ENCODE data around the gene ADARB1.

The ADARB1 gene

DNA sequence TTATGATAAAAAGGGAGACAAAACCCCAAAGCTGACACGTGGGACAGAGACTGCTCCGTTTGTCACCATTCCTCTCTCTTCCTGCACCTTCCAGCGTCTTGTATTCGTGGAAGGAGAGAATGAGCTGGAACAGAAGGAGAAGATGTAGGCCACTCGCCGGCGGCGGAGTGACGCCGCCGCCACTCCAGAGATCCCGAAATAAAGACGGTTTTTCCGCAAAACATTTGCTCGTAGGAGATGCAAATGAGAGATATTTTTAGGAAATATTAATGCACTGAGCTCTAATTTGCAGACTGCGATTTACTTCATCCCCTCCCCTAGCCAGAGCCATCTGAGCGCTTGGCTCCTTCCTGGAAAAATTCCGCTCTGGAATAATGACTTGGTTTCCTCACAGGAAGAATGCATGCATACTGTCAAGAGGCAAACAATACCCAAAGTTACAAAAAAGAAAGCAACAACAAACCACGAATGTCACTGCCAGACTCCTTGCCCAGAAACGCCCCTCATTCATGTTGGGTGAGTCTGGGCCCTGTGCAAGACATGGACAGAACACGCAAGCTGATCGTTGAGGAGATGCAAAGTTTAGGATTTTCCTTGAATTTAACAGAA, 18.0 kb upstream of the ADARB1 start:
- no peak for DNase-seq

DNA sequence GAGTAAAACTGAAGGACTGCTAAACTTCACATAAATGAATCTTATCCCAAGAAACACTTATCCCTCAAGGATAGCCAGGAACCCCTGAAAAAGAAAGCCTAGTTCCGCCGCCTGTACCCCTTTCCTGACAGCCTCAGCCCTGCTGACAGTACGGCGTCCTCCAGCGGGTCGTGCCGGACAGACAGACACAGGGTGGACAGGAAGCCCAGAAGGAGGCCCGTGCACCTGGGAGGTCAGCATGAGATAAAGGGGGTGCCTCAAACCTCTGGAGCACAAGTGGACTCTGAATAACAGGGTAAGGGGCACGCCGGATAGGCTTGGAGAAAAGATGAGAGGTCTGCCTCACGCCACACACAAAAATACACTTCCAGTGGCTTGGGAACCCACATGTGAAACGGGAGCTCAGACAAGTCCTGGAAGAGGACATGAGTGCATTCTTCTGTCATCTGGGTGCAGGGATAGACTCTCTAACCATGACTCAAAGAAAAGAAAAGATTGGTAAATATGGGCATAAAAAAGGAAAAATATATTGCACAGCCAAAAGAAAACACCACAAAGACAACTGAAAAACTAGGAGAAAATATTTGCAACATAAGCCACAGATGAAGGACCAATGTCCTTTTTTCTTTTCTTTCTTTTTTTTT, 17.3 kb upstream of the ADARB1 start:
- DNase-seq, result no peak

DNA sequence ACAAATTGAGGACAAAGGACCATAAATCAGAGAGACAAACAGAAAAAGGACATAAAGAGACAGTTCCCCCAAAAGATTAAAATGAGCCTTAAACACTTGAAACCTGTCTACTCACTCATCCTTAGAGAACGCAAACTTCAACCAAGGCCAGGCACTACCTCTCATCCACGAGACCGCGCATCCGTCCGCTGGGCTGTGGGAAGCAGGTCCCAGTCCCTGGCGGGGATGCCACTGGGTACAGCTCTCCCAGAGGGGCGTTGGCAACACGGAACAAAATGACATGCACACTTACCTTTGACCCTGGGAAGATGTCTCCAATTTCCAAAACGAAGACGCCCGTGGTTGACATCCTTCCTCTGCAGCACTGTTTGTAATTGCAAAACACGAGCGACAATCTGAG, 16.5 kb upstream of the ADARB1 start:
- DNase-seq, result no peak

DNA sequence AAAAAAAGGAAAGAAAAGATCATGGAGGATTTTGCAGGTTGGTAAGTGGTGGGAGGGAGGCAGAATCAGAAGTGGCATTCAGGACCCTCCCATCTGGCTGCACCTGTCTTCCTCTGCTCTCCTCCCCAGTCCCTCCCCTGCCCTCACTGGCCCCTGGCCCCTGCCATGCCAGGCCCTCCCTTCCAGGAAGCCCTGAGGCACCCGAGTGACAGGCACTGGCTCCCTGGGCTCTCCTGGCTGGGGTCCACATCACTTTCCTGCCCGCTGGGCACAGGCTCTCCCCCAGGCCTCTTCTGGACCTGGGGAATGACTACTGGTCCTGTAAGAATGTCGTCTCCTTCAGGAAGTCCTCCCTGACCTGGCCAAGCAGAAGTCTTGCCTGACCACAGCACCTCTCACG, 15.3 kb upstream of the ADARB1 start:
- no peak for DNase-seq

DNA sequence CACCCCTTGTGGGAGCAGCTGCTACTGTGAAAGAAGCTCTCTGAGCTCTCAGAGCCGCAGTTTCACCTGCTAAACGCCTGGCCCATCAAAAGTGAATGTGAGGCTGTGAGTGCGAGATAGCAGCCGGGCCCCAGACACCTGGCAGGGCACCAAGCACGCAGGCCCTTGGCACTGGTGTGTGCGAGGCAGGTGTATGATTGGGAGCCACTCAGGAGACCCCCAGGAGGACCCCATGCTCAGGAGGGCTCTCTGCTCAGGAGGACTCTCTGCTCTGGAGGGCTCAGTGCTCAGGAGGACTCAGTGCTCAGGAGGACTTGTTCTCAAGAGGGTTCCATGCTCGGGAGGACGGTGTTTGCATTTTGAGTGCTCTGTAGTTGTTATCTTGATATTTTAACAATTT, 14.3 kb upstream of the ADARB1 start:
- DNase-seq, result no peak

DNA sequence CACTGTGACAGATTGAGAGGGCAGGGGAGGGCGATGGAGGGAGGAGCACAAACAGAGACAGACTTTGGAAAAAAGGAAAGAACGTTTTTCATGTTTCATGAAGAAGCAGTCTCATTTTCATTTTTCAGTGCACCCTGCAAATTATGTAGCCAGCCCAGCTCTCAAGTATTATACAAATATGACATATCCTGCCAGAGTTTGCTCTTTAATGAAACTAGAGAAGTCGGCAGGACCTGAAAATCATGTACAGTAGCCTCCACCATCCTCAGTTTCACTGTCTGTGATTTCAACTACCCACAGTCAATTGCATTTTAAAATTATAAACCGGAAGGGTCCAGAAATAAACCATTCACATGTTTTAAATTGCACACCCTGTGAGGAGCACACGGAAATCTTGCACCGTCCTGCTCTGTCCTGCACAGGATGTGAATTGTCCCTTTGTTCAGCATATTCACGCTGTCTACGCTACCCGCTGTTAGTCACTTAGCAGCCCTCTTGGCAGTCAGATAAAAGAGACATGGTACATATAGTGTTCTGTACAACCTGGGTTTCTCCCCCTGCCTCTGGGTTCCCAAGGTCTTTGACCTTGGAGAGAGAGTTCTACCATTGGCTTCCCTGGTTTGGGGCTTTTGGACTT, 13.6 kb upstream of the ADARB1 start:
- no peak for DNase-seq

DNA sequence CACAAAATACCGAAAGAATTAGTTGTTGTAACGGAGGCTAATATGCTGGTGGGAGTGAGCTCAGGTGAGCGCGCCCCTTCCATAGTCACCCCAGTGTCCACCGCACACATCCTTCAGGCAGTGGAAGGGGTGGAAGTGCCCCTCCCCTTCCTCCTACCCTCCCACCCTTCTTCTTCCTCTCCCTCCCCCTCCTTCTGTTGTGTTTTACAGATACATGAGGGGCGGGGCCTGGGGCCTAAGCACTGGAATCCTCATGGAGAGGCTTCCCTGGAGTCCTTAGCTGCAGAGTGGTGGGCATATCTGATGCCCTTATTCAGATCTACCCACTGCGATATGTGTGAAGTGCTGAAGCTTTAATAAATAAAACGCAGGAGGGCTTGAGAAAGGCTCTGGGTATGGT, 10.3 kb upstream of the ADARB1 start:
- DNase-seq, result no peak

DNA sequence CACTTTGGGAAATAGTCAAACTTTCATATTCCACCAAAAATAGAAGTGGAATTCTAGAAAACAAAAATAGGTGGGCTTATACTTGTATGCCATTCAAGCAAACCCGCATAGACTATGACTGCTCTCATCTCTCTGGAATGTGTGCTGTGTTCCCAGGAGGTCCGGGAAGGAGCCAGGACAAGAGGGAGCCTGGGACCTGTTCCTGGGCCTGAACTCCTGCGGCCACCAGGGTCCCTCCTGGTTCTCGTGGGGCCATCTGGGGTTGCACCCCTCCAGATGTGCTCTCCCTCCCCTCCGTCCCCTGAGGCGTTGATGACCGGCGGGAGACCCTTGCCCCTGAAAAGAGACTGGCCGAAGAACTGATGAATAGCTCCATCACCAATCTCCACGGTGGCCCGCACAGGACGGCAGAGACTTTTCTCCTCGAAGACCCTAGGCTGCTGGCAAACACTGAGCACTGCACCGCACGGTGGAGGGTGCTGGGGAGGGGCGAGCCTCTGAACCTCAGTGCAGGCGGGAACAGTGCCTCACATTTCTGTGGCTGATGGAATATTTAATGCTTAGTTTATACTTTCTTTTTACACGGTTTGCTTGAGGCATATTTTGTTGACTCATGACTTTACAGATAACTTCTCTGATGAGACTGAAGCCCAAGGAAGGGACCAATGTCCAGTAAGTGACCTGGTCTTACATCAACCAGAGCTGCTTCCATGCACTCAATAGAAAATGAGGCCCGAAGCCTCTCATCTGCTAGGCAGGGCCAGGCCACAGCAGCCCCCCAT, 9.6 kb upstream of the ADARB1 start:
- DNase-seq, result no peak

DNA sequence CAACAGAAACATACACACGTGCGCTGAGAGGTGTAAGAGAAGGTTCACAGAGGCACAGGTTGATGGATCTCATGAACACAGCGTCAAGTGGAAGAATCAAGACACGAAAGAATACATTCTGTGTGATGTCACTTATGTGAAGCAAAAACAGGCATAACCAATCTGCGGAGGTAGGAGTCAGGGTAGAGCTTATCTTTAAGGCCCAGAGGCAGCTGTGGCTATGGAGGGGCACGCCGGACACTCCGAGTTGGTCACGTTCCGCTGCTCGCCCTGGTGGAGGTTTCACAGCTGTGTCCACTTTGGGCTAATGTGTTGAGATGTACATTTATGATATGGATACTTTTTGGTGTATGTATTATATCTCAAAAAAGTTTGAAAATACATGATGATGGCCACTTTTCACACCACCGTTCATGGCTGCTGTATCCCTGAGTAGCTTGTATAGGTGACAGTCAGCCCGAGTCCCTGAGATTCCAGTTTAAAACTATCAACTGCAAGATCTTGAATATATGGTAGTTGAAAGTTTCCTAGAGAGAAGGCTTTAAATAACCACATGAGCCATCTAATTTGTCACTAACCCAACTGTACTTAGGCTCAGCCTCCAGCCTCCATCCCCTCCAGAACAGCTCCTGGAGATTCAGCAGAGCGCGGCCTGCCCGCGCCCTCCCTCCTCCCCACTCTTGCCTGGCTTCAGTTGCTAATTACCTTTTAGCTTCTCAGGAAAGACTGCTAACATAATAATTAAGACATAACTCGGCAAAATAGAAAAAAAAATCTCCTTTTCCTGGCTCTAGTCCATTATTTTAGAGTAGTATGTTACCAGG, 6.7 kb upstream of the ADARB1 start:
- no peak for DNase-seq

DNA sequence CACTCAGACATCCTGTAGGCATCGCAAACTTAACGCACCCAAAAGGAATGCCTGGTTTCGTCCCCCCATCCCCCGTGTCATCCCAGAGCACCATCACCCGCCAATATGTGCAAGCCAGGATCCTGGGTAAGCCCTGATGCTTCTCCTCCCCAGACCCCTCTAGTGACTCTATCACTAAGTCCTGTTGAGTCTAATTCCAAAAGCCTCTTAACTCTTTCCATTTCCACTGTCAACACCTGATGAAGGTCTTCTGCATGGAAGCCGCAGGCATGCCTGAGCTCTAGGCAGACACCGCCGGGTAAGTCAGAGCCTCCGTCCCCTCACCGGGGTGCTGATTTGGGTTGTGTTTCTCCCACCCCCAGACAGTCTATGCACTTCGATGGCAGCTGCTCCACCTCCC, 5.3 kb upstream of the ADARB1 start:
- DNase-seq, result no peak

DNA sequence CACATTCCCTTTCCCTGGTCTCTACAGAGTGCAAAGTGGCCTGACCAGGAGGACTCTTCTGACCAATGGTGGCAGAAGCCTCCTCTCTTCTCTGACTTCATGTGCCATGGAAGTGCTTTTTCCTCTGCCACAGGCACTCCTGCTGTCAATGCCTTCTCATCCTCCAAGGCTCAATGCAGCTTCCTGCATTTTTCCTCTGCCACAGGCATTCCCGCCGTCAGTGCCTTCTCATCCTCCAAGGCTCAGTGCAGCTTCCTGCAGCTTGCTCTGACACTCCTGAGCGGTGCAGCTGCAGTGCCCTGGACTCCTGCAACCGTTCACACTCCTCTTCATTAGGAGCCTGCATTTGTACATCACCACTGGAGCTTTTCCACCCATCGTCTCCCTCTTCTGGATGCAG, 4.7 kb upstream of the ADARB1 start:
- no peak for DNase-seq

DNA sequence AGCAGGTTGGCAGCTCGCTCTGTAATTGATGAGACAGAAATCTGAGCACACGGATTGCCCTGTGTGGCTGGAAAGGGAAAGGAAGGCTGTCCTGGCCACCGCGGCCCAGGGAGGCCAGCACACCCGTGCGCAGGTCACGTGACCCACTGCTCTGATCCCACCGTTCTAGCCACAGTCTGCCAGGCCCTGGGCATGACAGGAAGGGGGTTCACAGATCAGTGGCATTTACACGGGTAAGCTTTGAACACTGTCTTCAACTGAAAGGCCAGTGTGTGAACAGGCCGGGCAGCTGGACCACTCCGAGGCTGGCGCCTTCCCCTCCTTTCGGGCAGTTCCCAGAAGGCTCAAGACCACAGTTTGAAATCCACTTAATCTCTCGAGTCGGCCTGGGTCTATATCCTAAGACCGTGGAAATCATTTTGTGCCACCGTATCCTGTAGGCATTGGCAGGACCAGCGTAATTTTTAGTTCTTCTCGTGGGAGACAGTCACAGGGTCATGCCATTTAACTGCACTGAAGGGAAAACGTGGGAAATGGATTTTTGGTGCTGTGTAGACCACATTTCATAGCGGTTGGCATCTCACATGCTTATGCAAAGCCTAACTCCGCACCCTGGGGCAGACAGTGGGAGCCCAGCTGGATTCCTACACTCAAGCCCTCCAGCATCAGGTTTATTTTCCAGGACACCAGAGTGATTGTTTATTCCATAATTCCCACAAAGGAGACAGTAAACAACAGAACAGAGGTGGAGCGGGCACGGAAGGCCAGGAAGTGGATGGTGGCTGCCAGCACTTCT, 3.1 kb upstream of the ADARB1 start:
- no peak for DNase-seq

DNA sequence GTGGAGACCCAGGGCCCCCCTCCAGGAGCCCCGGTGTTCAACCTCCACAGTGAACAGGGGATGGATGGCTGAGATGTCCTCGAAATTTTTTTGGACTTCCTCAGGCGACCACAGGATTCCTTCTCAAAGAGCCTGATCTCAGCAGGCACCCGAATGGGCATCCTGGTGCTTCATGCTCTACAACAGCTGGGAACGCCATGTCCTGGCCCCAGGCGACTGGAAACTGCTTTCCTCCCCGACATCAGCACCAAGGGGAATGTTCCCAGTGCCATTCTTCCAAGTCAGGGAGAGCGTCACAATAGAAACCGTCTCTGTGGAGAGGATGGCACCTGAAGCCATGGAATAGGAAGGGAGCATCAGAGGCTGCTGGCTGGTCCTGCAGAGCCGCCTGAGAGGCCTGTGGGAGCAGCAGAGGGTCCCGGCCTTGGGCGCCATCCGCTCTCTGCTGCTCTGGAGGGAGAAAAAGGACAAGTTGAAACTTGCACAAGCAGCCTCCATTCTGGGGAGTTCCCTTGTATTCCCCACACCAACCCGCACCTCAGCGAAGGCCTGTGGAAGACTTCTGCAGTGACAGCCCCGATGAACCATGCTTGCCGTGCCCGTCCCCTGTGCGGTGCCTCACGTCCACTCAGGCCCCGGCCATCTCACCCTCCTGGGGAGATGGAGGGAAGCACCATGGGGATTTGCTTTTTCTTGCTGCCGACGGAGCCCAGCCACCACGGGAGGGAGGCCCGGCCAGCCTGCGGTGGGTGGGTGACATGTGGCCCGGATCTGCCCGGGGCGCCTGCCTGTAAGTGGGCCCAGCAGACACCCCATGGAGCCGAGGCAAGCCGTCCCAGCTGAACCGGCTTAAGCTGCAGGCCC, 2.3 kb upstream of the ADARB1 start:
- DNase-seq, result no peak

DNA sequence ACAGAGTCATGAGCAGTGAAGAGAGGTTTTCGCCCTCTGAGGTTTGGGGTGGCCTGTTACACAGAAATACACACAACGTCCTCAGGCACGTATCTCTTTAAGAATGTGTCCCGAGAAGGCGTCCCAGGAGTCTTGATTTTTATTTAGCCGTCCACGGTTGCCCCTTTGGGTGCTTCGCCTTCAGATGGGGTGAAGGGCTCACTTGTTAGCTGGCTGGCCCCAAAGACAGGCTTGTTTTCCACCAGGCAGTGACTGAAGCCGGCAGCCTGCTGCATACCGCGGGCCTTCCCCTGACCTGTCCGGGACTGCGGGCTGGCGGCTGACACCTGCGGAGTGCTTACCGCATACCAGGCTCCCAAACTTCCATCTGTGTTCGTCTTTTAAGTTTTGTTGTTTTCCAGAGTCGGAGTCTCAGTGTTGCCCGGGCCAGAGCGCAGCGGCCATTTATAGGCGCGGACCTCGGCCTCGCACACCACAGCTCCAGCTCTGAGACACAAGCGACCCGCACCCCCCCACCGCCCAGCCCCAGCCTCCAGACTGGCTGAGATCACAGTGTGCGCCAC, 1.6 kb upstream of the ADARB1 start:
- no peak for DNase-seq

DNA sequence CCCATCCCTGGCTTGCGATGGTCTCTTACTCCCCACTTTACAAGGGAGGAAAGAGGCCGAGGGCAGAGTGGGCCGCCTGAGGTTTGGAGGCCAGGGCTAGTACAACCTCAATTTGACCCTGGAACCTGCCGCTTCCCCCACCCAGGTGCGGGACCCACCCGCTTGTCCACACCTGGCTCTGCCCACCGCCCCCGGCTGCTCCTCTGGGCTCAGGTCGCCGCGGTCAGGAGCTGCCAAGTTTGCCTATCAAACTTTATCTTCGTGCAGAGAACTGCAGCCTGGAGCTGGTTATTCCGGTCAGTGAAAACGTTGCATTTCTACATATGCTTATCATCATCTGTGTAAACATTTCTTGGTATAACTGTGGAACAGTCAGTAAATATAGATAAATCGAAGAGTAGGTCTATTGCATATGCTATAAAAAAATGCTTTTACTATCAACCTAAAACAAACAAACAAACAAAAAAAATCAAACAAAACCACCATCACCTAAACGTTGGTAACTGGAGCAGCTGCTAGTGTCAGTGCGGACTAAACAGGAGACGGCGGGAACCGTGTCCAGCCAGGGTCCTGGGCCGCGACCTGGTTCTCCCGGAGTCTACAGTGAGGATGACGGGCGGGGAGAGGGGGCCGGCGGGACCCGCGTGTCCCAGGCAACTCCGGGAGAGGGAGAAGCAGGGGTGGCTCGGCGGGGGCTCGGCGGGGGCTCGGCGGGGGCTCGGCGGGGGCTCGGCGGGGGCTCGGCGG, 906 bp upstream of the ADARB1 start:
- DNase-seq, result no peak

DNA sequence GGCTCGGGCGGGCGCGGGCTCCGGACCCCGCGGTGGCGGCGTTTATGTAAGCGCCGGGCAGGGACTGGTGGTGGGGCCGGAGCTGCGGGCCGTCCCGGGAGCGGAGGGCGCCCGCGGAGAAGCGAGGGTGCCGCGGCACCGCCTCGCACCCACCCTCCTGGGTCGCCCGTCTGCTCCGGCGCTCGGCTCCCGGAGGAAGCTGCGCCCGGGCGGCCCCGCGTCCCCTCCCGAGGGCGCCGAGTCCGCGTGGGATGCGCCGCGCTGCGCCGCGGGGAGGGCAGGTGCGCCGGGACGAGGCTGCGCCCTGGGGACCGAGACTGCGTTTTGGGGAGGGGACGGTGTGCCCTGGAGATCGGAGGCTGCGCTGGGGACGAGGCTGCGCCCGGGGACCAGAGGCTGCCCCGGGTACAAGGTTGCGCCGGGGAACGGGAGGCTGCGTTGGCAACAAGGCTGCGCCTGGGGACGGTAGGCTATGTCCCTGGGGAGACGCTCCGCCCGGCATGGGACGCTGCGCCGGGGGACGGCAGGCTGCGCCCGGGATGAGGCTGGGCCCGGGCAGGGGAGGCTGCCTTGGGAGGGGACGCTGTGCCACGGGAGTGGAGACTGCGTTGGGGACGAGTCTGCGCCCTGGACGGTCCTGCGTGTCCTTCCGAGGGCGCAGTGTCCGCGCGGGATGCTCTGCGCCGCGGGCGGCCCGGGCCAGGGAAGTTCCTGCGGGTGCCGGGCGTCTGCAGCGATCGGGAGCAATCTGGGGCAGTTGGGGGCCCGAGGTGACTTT, 627 bp downstream of the ADARB1 start:
- no peak for DNase-seq

DNA sequence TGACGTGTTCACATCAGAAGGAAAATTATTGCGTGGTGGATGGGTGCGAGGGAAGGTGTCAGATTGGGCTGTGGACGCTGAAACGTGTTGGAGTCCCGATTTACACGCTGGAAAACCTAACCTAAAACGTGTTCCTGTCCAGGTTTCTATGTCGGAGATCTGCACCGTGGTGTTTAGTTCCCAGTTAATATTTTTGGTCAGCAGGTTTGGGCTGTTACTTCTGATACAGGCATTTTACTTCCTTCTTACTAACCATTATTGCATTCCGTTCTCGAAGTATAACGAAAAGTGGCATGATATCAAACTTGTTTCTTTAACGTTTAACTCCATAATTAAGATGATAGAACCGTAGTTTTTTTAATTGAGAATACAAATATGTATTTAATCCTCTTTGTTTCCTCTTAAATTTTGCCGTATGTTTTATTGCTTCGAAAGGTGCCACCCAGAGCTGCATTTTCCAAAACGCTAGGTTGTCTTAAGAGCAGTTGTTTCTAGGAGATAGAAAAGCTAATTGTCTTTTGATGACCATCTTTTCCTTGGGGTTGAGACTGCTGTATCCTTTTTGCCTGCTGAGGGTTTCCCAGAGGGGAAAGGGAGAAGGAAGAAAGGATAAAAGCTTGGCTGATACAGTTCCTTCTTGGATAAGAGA, 1.3 kb downstream of the ADARB1 start:
- DNase-seq, result no peak

DNA sequence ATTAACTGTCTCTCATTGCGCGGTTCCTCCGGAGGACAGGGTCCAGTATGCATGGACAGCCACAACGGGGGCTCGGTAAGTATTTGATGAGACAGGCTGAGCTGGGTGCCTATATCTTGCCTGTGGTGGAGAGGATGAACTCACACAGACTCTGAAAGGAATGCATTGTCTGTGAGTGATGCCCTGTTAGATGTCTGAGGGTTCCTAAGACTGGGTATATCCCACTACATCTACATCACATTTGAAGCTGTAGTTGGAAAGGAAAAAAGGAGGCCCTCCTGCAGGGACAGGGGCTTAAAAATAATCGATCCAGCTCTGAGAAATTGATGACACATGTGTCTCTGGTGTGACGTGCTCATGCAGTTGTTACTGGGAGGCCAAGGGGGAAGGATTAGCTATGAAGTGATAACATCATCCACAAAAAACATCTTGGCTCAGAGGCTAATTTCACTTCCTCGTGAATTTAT, 1.9 kb downstream of the ADARB1 start:
- no peak for DNase-seq

DNA sequence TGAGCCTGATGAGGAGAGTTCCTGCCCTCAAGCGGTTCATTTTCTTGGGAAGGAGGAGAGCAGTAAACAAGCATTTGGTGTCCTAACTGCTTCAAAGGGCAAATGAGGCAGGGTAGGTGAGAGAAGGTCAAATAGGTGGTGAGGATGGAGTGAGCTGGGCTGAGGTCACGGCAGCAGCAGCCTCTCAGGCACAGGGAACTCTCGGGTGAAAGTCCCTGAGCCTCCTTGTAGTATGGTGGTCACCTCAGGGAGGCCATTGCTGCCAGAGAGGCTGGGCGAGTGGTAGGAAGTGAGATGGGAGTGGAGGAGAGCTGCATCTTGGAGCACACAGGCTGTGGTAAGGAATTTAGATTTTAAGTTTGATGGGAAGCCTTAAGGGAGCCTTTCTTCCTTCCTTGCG, 4.0 kb downstream of the ADARB1 start:
- DNase-seq, result no peak
